GOT3 (cell line): Measurements from ENCODE around the gene CARD8.
"Not testable (repeated sequence)": the region's sequence is repeated elsewhere in the genome, so short reads cannot be mapped to it uniquely, and the experiment has no call there.

Experiments used
- DNase-seq: peaks from one replicate; lab custom pipeline; 2025; ENCODE audit warnings: mixed read lengths; lab: John Stamatoyannopoulos, UW

The CARD8 gene

DNA sequence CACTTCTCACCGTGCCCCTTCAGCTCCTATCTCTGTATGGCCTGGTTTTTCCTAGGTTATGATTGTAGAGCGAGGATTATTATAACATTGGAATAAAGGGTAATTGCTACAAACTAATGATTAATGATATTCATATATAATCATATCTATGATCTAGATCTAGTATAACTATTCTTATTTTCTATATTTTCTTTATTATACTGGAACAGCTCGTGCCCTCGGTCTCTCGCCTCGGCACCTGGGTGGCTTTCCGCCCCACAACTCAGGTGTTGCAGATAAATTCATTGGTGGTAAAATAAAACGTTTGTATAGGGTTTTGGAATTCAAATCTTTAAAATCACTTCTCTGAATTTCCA, 4.6 kb upstream of the CARD8 start:
- DNase-seq: not testable (repeated sequence)

- DNase-seq: not testable (repeated sequence)
Measured at GRCh38 chr19:48258992-48259391, 3.3 kb upstream of the CARD8 start.

- no peak for DNase-seq
Measured at GRCh38 chr19:48258350-48258749, 2.6 kb upstream of the CARD8 start.

GRCh38 chr19:48254529-48254970, 1.2 kb downstream of the CARD8 start:
- DNase-seq: no peak

DNA sequence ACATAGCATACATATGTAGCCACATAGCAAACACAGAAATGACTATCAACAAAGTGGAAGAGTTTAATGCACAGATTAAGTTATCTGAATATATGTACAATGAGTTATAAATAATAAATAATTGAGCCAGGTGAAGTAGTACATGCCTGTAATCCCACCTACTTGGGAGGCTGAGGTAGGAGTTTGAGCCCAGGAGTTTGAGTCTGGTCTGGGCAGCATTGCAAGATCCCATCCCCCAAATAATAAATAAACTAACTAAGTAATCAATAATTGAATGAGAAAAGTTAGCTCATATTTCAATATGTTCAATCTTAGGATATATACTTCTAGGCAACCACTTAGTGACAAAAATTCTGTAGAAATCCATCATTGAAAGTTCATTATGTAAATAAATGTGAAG, 1.7 kb downstream of the CARD8 start:
- no peak for DNase-seq

DNA sequence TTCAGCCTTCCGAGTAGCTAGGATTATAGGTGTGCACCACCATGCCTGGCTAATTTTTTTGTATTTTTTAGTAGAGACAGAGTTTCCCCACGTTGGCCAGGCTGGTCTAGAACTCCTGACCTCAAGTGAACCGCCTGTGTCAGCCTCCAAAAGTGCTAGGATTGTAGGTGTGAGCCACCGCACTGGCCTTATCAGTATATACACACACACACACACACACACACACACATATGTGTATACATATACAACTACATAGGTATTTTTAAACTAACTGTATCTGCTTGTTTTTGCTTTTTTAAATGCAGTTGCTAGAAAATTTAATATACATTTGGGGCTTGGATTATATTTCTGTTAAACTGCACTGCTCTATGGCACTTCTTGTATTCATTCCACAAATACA, 3.1 kb downstream of the CARD8 start:
- DNase-seq: no peak

DNA sequence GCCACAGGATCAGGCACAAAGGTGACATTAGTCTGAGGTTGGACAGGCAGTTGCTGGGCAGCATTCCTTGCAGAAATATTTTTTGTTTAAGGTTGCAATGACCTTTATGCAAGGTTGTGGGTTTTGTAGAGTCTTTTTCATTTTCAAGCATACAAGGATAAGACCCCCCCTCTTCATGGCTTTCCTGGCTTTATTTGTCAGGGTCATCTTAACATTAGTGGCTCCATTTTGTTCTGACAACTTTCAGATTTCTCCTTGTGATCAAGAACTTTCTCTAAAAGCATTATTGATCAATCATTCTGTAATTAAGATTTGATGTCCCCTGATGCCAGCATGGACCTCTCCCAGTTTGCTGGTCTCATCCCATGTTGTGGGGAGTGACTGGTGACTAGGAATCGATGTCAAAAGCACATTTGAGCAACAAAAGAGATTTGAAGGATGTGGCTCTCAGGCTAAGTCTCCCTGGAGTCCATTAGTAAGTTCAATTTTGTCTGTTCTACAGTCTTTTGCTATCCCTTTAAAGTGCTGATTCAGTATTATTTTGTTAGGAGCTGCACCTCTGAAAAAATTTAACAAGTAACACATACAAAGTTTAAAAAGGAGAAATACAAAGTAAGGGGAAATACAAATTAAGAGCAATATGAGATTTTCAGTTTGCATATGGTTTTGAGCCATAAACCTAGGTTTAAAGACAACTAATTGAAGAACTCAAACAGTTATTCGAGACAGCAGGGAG, 5.3 kb downstream of the CARD8 start:
- no peak for DNase-seq

DNA sequence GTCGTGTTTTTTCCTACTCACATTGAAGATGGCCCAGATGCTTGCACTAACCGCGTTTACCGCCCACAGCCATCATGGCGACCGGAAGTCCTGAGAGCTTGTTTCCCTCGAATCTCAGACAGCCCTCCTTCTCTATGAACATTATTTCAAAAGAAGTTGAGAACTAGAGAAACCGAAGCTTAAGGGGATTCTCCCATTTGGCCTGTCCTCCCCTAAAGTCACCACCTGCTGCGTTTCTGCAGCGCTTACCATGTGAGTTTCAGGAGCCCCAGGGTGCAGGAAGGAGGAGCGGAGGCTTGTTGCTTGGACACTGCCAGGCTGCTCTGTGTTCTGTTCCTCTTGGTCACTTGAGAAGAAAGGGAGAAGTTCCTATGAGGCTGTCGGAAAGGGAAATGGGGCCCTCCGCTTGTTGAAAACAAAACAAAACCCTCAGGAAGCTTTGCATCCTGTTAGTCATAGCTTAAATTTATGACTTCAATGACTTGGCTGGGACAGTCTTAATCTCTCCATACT, 6.2 kb downstream of the CARD8 start:
- DNase-seq: no peak

- DNase-seq: no peak
Measured at GRCh38 chr19:48248081-48248833, 7.5 kb downstream of the CARD8 start.

DNA sequence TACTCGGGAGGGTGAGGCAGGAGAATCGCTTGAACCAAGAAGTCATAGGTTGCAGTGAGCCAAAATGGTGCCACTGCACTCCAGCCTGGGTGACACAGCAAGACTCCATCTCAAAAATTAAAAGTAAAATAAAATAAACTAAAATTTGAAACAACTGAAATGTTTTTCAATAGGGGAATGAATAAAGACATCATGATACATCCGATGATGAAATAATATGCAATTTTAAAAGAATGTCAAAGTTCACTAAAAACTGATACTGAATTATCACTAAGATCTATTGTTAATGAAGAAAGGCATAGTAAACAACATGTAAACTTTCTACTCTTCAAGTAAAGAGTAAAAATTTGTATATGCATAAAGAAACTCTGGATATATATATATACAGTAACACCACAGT, 8.5 kb downstream of the CARD8 start:
- no peak for DNase-seq

- no peak for DNase-seq
Measured at GRCh38 chr19:48246101-48246500, 9.6 kb downstream of the CARD8 start.

DNA sequence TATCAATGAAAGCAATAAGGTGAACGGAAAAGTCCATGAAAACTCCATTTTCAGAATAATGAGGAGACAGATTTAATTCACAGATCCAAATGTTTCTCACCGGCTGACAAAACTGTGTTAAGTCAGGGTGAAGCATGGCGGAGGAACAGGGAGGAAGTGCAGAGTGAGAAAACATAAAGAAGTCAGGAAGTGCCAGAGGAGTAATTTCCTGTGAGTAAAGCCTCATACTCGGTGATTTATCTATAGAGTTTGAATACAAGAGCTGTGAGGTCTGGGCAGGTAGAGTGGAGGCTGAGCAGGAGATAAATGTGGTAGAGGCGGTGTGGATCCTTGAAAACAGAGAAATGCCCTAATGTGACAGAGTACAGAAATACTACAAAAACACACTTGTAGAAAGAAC, 11.4 kb downstream of the CARD8 start:
- no peak for DNase-seq

DNA sequence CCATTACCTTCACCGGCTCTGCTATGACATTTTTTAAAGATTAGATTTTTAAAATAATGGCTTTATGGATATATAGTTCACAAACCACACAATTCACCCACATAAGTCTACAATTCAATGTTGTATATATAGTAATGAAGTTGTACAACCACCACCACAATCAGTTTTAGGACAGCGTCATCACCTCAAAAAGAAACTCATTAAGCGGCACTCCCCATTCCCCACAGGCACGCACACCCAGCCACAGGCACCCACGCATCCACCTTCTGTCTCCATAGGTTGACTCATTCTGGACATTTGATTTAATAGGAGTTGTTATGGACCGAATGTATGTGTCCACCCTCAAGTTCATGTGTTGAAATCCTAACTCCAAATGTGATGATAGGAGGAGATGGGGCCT, 13.9 kb downstream of the CARD8 start:
- not testable (repeated sequence) for DNase-seq

DNA sequence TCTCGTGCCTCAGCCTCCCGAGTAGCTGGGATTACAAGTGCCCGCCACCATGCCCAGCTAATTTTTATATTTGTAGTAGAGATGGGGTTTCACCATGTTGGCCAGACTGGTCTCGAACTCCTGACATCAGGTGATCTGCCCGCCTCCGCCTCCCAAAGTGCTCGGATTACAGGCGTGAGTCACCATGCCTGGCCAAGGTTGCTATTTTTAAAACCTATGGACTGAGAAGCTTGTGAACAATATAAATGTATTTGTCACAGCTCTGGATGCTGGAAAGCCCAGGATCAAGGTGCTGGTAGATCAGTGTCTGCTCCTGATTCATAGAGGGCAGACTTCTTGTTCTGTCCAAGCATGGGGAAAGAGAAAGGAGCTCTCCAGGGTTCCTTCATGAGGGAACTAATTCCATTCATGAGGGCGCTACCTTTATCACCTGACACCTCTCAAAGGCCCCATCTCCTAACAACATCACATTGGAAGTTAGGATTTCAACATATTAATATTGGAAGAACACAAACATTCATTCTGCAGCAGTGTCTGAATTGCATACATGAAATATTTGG, 16.1 kb downstream of the CARD8 start:
- DNase-seq: no peak

DNA sequence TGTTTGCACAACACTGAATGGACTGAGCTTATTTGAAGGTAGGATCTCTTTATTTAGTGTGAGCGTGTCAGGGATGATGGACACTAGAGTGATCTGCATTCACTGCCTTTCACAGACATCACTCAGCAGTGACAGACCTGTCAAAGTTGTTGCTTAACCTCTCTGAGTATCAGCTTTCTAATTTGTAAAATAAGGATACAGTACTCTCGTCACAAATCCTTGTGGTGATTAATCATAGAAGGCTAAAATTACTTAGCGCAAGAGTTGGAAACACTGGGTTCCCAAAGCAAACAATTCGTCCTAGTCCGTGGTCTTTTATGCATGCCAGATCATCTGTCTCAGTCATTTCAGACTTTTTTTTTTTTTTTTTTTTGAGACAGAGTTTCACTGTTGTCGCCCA, 16.6 kb downstream of the CARD8 start:
- DNase-seq: no peak

DNA sequence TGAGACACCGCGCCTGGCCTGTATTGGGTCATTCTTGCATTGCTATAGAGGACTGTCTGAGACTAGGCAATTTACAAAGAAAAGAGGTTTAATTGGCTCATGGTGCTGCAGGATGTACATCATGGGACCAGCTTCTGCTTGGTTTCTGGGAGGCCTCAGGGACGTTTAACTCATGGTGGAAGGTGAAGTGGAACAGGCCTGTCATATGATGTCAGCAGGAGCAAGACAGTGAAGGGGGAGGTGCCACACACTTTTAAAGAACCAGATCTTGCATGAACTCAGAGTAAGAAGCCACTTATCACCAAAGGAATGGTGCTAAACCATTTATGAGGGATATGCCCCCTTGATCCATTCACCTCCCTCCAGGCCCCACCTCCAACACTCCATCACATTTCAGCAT, 18.7 kb downstream of the CARD8 start:
- no peak for DNase-seq

- DNase-seq: no peak
Measured at GRCh38 chr19:48230555-48231129, 25.1 kb downstream of the CARD8 start.

- no peak for DNase-seq
Measured at GRCh38 chr19:48221628-48222027, 34.1 kb downstream of the CARD8 start.

DNA sequence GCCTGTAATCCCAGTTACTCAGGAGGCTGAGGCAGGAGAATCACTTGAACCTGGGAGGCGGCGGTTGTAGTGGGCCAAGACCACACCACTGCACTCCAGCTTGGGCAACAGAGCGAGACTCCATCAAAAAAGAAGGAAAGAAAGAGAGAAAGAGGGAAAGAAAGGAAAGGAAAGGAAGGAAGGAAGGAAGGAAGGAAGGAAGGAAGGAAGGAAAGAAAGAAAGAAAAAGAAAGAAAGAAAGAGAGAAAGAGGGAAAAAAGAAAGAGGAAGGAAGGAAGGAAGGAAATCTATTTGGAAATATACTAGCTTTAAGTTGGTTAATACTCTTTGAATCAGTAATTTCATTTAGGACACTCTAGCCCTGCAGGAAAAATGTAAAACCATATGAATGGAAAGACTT, 34.9 kb downstream of the CARD8 start:
- DNase-seq: not testable (repeated sequence)

- DNase-seq: no peak
Measured at GRCh38 chr19:48218997-48219396, 36.7 kb downstream of the CARD8 start.

DNA sequence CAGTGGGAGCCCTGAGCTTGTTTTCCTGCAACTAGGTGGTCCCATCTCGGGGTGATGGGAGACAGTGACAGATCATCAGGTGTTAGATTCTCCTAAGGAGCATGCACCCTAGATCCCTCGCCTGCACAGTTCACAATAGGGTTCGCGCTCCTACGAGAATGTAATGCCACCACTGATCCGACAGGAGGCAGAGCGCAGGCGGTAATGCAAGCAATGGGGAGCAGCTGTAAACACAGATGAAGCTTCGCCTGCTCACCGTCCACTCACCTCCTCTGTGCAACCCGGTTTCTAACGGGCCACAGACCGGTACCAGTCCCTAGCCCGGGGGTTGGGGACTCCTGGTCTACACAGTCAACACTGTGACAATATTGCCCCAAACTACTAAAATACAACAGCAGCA, 38.8 kb downstream of the CARD8 start:
- no peak for DNase-seq

DNA sequence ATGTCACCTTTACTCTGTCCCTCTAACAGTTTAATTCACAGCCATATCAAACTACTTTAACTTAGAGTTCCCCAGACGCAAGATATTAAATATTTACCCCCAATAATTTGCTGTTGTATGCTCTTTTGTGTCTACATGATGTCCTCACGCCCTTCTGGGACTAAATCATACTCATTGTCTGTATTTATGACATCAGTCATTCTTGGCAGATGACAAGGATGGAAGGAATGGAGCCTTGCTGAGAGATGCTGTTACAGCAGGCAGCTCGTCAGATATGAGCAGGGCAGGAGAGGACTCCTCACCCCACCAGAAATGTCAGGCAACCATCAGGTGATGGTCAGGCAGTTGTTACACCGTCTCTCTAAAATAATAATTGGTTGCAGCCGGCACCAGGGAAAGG, 41.8 kb downstream of the CARD8 start:
- DNase-seq: no peak

DNA sequence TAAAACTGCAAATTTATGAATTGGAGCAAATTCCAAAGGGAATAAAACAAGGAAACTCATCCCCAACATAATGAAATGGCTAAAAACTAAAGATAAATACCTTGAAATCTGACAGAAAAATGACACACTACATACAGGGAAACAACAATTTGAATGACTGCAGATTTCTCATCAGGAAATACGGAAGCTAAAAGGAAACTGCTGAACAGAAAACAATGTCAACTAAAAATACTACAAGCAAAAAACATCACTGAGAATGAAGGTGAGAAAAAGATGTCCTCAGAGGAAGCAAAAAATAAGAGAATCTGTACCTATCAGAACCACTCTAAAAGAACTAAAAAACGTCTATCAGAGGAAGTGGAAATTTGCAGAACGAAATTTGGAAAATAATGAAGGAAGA, 45.7 kb downstream of the CARD8 start:
- DNase-seq: no peak
